GM12891 (cell line): ENCODE results near the gene GOSR2.

Experiments
- PAX5 ChIP-seq: IDR thresholded peaks from 2 replicates; pipeline ENCODE4 v1.6.1; 2011; ENCODE audit warnings: low read length, moderate library complexity, mild to moderate bottlenecking; ENCODE audit not compliant: insufficient read depth, severe bottlenecking
- POLR2AphosphoS5 ChIP-seq: IDR thresholded peaks from 2 replicates; pipeline ENCODE4 v1.6.1; 2011; ENCODE audit warnings: low read depth, low read length, control low read depth

DNA sequence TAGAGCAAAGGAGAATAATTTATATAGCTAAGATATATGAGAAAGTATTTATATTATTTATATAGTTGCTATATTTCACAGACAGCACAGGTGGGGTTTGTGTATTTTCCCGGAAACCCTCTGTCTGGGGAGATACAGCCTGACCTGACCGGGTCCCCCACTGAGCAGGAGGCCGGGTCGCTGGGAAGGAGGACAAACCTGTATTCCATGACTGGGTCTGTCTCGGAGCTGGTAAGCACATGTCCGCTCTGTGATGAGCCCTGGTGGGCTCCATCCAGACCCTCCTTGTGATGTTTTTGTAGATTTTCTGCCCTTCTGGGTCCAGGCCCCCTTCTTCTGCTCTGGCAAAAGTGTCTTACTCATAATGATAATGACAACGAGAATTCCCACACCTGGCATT is 43.9 kb upstream of the GOSR2 start:
- TF ChIP-seq POLR2AphosphoS5 (no peak), PAX5 (no peak)
